Transverse colon (tissue), 4 donors: ENCODE results near the gene SPATC1L.
A peak's percentile ranks its signal among the peaks of the same experiment; 100 is the strongest.

Experiments used
- EP300 ChIP-seq: sonication (generic); formaldehyde crosslinking; IDR thresholded peaks from one replicate; pipeline ENCODE4 v1.6.1; 2017; ENCODE audit warnings: antibody characterized with exemption, low read depth
- POLR2A ChIP-seq: fragments of 450-650 bp; IDR thresholded peaks from one replicate; pipeline ENCODE4 v1.6.1; 2016; ENCODE audit warnings: antibody characterized with exemption, mild to moderate bottlenecking, moderate library complexity
- POLR2AphosphoS5 ChIP-seq, 3 donors: sonication (generic); formaldehyde crosslinking; IDR thresholded peaks; one replicate each; pipeline ENCODE4 v1.6.1; 2016; ENCODE audit warnings: antibody characterized with exemption in 3 of 3
- TF ChIP-seq, protein P1 (sequence below), 5 experiments: fragments of 200-600 bp in 3 of 5; fragments of 450-650 bp in 2 of 5; sonication (generic) in 3 of 5; IDR thresholded peaks; 1 replicate in 2 of 5; 2 replicates in 3 of 5; pipeline ENCODE4 v1.5.1; 2016 to 2017; ENCODE audit warnings: antibody characterized with exemption in 5 of 5, inconsistent platforms in 3 of 5, mild to moderate bottlenecking in 2 of 5, moderate library complexity in 1 of 5

DNA sequence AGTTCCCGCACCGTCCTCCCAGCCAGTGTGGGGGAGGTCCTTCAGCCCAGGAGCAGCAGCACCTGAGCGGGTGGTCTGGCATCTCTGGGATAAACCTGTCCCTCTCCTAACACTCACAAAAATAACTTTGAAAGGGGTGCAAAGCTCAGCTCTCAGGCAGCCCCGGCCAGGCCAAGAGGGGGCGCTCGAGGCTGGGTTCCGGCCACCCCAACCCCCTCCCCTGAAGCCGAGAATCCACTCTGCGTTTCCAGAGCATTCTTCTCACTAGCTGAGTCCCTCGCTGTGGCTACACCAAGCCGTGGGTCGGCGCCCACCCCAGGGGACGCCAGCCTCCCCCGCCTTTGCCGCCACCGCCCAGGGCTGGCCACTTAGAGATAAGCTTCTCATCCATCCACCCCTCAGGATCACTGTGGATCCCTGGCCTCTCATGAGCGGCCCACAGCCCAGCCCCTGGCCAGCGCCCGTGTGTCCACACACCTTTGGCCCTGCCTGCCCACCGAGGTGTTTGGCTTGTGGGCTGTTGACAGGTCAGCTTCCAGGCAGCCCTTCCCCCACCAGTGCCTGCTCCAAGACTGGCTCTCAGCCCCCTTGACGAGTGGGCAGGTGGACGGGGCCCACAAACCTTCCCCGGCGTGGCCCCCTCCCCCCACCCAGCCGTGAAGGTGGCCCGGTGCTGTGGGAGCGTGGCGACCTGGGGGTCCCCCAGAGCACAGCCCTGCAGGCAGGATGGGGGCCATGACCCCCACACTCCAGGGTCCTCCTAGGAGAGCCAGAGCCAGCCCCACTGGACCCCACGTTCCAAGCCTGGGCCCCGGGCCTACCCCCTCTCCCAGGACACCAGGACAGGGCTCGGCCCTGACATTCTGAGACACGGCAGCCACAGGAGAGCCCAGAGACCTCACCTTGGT lies 30.8 kb downstream of the SPATC1L start:
- TF ChIP-seq, protein P1, sequence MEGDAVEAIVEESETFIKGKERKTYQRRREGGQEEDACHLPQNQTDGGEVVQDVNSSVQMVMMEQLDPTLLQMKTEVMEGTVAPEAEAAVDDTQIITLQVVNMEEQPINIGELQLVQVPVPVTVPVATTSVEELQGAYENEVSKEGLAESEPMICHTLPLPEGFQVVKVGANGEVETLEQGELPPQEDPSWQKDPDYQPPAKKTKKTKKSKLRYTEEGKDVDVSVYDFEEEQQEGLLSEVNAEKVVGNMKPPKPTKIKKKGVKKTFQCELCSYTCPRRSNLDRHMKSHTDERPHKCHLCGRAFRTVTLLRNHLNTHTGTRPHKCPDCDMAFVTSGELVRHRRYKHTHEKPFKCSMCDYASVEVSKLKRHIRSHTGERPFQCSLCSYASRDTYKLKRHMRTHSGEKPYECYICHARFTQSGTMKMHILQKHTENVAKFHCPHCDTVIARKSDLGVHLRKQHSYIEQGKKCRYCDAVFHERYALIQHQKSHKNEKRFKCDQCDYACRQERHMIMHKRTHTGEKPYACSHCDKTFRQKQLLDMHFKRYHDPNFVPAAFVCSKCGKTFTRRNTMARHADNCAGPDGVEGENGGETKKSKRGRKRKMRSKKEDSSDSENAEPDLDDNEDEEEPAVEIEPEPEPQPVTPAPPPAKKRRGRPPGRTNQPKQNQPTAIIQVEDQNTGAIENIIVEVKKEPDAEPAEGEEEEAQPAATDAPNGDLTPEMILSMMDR (IDR thresholded peaks at IDR 0.05) = peak; percentile 55 to 74 (median 62)
- no peak for TF ChIP-seq POLR2A
- no peak for TF ChIP-seq POLR2AphosphoS5 (IDR thresholded peaks at IDR 0.05)
- TF ChIP-seq EP300 = no peak
